OCI-LY3 (cell line): ENCODE measurements around the gene SCUBE3.
A peak's percentile ranks its signal among the peaks of the same experiment; 100 is the strongest.

ENCODE experiments used
- H2AFZ ChIP-seq: fragments of 200-600, 300-600 bp; shearing (Covaris generic); 2 replicates; pipeline ENCODE4 v1.6.0; 2014; ENCODE audit warnings: antibody characterized with exemption, low read depth, low read length
- H3K27ac ChIP-seq: fragments of 200-600, 300-600 bp; sonication (generic); 2 replicates; pipeline ENCODE4 v1.5.1; 2014; ENCODE audit warnings: mild to moderate bottlenecking, low read length, moderate library complexity, mixed read lengths
- H3K27me3 ChIP-seq: fragments of 200-600, 300-600 bp; sonication (generic); 2 replicates; pipeline ENCODE4 v1.6.1; 2014; ENCODE audit warnings: low read depth, low read length, mixed read lengths
- H3K36me3 ChIP-seq: fragments of 200-600, 300-600 bp; sonication (generic); replicated peaks from 2 replicates; pipeline ENCODE3; 2014; ENCODE audit warnings: low read depth, low read length, mixed read lengths
- H3K4me1 ChIP-seq: fragments of 300-600, 200-600 bp; sonication (generic); 2 replicates; pipeline ENCODE4 v1.6.1; 2014; ENCODE audit warnings: low read length, mixed read lengths
- H3K4me2 ChIP-seq: fragments of 200-600, 300-600 bp; sonication (generic); 2 replicates; pipeline ENCODE4 v1.6.1; 2014; ENCODE audit warnings: low read length, mixed read lengths
- H3K4me3 ChIP-seq: fragments of 300-600, 200-600 bp; sonication (generic); 2 replicates; pipeline ENCODE4 v1.5.1; 2014; ENCODE audit warnings: antibody characterized with exemption, mild to moderate bottlenecking, low read length, moderate library complexity
- H3K79me2 ChIP-seq: fragments of 300-600, 200-600 bp; shearing (Covaris generic); 2 replicates; pipeline ENCODE4 v1.6.1; 2014; ENCODE audit warnings: mild to moderate bottlenecking, low read length, mixed read lengths
- H3K9ac ChIP-seq: fragments of 300-600, 200-600 bp; shearing (Covaris generic); 2 replicates; pipeline ENCODE4 v1.6.0; 2014; ENCODE audit warnings: mild to moderate bottlenecking, low read length, moderate library complexity
- H3K9me3 ChIP-seq: fragments of 200-600, 300-600 bp; shearing (Covaris generic); 2 replicates; pipeline ENCODE4 v1.6.1; 2014; ENCODE audit warnings: low read length, mixed read lengths; ENCODE audit not compliant: insufficient read depth
- H4K20me1 ChIP-seq: fragments of 200-600, 300-600 bp; sonication (generic); 2 replicates; pipeline ENCODE4 v1.6.1; 2016; ENCODE audit warnings: low read length, mixed read lengths; ENCODE audit not compliant: insufficient read depth
- EZH2phosphoT487 ChIP-seq: fragments of 200-600 bp; shearing (Covaris generic); IDR thresholded peaks from 2 replicates; pipeline ENCODE4 v1.6.1; 2018; ENCODE audit warnings: antibody characterized with exemption, mixed run types, low read depth
- TF ChIP-seq, protein P1 (sequence below): fragments of 200-600, 300-600 bp; sonication (generic); IDR thresholded peaks from 2 replicates; pipeline ENCODE4 v1.5.1; 2014; ENCODE audit warnings: antibody characterized with exemption, low read length, low read depth

SCUBE3 gene

GRCh38 chr6:35294308-35294945 lies 80.7 kb downstream of the SCUBE3 start:
- H3K36me3 ChIP-seq, result peaks cover 2% of the 10 kb centered on the region
- TF ChIP-seq, protein P1, sequence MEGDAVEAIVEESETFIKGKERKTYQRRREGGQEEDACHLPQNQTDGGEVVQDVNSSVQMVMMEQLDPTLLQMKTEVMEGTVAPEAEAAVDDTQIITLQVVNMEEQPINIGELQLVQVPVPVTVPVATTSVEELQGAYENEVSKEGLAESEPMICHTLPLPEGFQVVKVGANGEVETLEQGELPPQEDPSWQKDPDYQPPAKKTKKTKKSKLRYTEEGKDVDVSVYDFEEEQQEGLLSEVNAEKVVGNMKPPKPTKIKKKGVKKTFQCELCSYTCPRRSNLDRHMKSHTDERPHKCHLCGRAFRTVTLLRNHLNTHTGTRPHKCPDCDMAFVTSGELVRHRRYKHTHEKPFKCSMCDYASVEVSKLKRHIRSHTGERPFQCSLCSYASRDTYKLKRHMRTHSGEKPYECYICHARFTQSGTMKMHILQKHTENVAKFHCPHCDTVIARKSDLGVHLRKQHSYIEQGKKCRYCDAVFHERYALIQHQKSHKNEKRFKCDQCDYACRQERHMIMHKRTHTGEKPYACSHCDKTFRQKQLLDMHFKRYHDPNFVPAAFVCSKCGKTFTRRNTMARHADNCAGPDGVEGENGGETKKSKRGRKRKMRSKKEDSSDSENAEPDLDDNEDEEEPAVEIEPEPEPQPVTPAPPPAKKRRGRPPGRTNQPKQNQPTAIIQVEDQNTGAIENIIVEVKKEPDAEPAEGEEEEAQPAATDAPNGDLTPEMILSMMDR, result peak; percentile 73
- no peak for TF ChIP-seq EZH2phosphoT487
- H3K4me2 ChIP-seq, result no peak overlapping the region
- no peaks in the 10 kb centered on the region for H3K9me3 ChIP-seq
- no peak overlapping the region for H3K27ac ChIP-seq
- H2AFZ ChIP-seq, result no peak overlapping the region
- peaks cover 10% of the 10 kb centered on the region for H3K79me2 ChIP-seq
- H3K4me3 ChIP-seq, result no peak overlapping the region
- H3K9ac ChIP-seq, result no peak overlapping the region
- H4K20me1 ChIP-seq, result no peaks in the 10 kb centered on the region
- no peaks in the 10 kb centered on the region for H3K27me3 ChIP-seq
- peaks cover 16% of the 10 kb centered on the region for H3K4me1 ChIP-seq

DNA sequence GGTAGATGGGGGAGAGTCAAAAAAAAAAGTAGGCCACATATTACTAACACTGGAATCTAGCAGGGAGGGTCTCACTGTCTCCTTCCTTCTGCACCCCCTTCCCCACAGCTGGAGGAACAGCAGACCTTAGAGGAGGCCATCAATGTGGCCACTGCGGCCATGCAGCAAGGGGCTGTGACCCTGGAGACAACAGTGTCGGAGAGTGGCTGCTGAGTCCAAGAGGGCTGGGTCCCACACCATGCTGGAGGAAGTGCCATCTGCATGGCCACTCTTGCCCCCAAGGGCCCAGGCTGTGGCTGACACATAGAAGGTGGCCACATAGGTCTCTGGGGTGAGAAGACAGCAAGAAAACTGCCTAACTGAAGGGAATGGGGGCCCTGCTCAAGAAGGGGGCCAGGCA lies 81.3 kb downstream of the SCUBE3 start:
- TF ChIP-seq EZH2phosphoT487, result no peak
- TF ChIP-seq, protein P1, result no peak
- Histone ChIP-seq H3K27ac (no peak overlapping the region), H3K4me2 (no peak overlapping the region), H3K27me3 (no peaks in the 10 kb centered on the region), H3K9ac (no peak overlapping the region), H3K4me1 (peaks cover 22% of the 10 kb centered on the region), H2AFZ (no peak overlapping the region), H3K4me3 (no peak overlapping the region), H3K9me3 (no peaks in the 10 kb centered on the region), H4K20me1 (no peaks in the 10 kb centered on the region), H3K36me3 (peaks cover 2% of the 10 kb centered on the region), H3K79me2 (peaks cover 10% of the 10 kb centered on the region)

GRCh38 chr6:35295521-35296315 lies 82.0 kb downstream of the SCUBE3 start:
- Histone ChIP-seq H3K27me3 (no peaks in the 10 kb centered on the region), H3K27ac (no peak overlapping the region), H3K4me2 (no peak overlapping the region)

More at GRCh38 chr6:35295521-35296315, 82.0 kb downstream of the SCUBE3 start:
- H3K9me3 ChIP-seq, result no peaks in the 10 kb centered on the region
- H3K79me2 ChIP-seq, result peaks cover 10% of the 10 kb centered on the region
- no peak overlapping the region for H3K9ac ChIP-seq
- no peak overlapping the region for H3K4me3 ChIP-seq
- H3K4me1 ChIP-seq, result peaks cover 29% of the 10 kb centered on the region
- H2AFZ ChIP-seq, result no peak overlapping the region
- peaks cover 2% of the 10 kb centered on the region for H3K36me3 ChIP-seq
- TF ChIP-seq, protein P1, result no peak
- no peak for TF ChIP-seq EZH2phosphoT487
- no peaks in the 10 kb centered on the region for H4K20me1 ChIP-seq
